Neural progenitor cell (in vitro differentiated cells): ENCODE data around the gene BICD1. TPM values are rescaled to one million over a fixed set of nuclear protein-coding genes. Genes with fewer than 3 reads are reported as not detected.

Experiments used
- DNase-seq: peaks from one replicate; pipeline ENCODE4 v3.0.0-alpha.2; 2016; ENCODE audit warnings: low spot score
- H2AFZ ChIP-seq: fragments of 200-600 bp; sonication (generic); replicated peaks from 2 replicates; pipeline ENCODE4 v1.6.1; 2016; ENCODE audit warnings: antibody characterized with exemption
- H3F3A ChIP-seq: fragments of 200-600 bp; sonication (generic); 2 replicates; pipeline ENCODE4 v1.6.1; 2016; ENCODE audit warnings: antibody characterized with exemption, low read depth
- H3K27ac ChIP-seq: fragments of 200-600 bp; sonication (generic); 2 replicates; pipeline ENCODE4 v1.5.1; 2016; ENCODE audit warnings: mild to moderate bottlenecking
- H3K27me3 ChIP-seq: fragments of 200-600 bp; sonication (generic); 2 replicates; pipeline ENCODE4 v1.6.1; 2016; ENCODE audit warnings: mild to moderate bottlenecking, moderate library complexity
- H3K36me3 ChIP-seq: fragments of 200-600 bp; sonication (generic); 2 replicates; pipeline ENCODE4 v1.5.1; 2016
- H3K4me1 ChIP-seq: fragments of 200-600 bp; sonication (generic); 2 replicates; pipeline ENCODE4 v1.6.1; 2016; ENCODE audit warnings: mixed run types
- H3K4me2 ChIP-seq: fragments of 200-600 bp; sonication (generic); 2 replicates; pipeline ENCODE4 v1.6.1; 2016
- H3K4me3 ChIP-seq: fragments of 200-600 bp; sonication (generic); 2 replicates; pipeline ENCODE4 v1.5.1; 2016
- H3K79me2 ChIP-seq: fragments of 200-600 bp; sonication (generic); 2 replicates; pipeline ENCODE4 v1.6.1; 2016; ENCODE audit warnings: low read depth
- H3K9ac ChIP-seq: fragments of 200-600 bp; sonication (generic); 2 replicates; pipeline ENCODE4 v1.6.1; 2016
- H3K9me3 ChIP-seq: fragments of 200-600 bp; sonication (generic); 2 replicates; pipeline ENCODE4 v1.5.1; 2016; ENCODE audit warnings: low read depth
- H4K20me1 ChIP-seq: fragments of 200-600 bp; sonication (generic); 2 replicates; pipeline ENCODE4 v1.6.1; 2016; ENCODE audit warnings: low read depth
- H3K27ac Mint-ChIP-seq: 3 replicates; pipeline ENCODE4 v1.8.0; 2021; ENCODE audit warnings: mixed read lengths
- H3K27me3 Mint-ChIP-seq: 2 replicates; pipeline ENCODE4 v1.8.0; 2022; ENCODE audit warnings: low read depth, mild to moderate bottlenecking, inconsistent platforms, moderate library complexity, mixed read lengths; ENCODE audit not compliant: insufficient read depth
- H3K36me3 Mint-ChIP-seq: 3 replicates; pipeline ENCODE4 v1.8.0; 2021; ENCODE audit warnings: mixed read lengths
- H3K4me1 Mint-ChIP-seq: 3 replicates; pipeline ENCODE4 v1.8.0; 2021; ENCODE audit warnings: mixed read lengths
- H3K4me3 Mint-ChIP-seq: 3 replicates; pipeline ENCODE4 v1.8.0; 2021; ENCODE audit warnings: mild to moderate bottlenecking, moderate library complexity, mixed read lengths
- H3K9me3 Mint-ChIP-seq: 3 replicates; pipeline ENCODE4 v1.8.0; 2020; ENCODE audit warnings: mixed read lengths
- EZH2 ChIP-seq: fragments of 200-600 bp; sonication (generic); IDR thresholded peaks from 2 replicates; pipeline ENCODE4 v1.6.1; 2017; ENCODE audit warnings: antibody characterized with exemption, mild to moderate bottlenecking, moderate library complexity
- EZH2phosphoT487 ChIP-seq: fragments of 200-600 bp; sonication (generic); IDR thresholded peaks from 2 replicates; pipeline ENCODE4 v1.6.1; 2017; ENCODE audit warnings: antibody characterized with exemption
- total RNA-seq: library from RNA; depleted of rRNA; stranded (reverse); fragments of >200 nt; gene quantifications from 2 replicates; pipeline ENCODE4 v1.2.3, GENCODE V29; 2015; ENCODE audit warnings: low replicate concordance
- TF ChIP-seq, protein P1 (sequence below): fragments of 200-600 bp; sonication (generic); IDR thresholded peaks from 2 replicates; pipeline ENCODE4 v1.5.1; 2017; ENCODE audit warnings: antibody characterized with exemption, mild to moderate bottlenecking

BICD1 gene
- total RNA-seq, 1 donor from 2014 or later = 23.6 TPM

DNA sequence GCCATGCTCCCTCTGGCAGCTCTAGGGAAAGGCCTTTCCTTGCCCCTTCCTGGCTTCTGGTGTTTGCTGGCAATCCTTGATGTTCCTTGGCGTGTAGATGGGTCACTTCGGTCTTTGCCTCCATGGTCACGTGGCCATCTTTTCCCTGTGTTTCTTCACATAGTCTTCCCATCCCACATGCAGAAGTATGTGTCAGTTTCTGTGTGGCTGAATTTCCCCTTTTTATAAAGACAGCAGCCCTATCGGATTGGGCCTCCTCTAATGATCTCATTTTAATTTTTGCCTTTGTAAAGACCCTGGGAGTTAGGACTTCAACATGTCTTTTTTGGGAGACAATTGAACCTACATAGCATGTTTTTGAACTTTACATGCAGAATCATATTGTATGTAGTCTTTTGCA, 185.5 kb downstream of the BICD1 start:
- H3K4me1 ChIP-seq = peaks cover 16% of the 10 kb centered on the region
- no peak for DNase-seq
- no peaks in the 10 kb centered on the region for H4K20me1 ChIP-seq
- no peaks in the 10 kb centered on the region for H3K36me3 ChIP-seq
- Mint-ChIP-seq H3K9me3 (peaks cover 3% of the 10 kb centered on the region), H3K36me3 (peaks cover 7% of the 10 kb centered on the region), H3K27ac (no peak overlapping the region), H3K4me3 (no peak overlapping the region), H3K27me3 (peaks cover 2% of the 10 kb centered on the region), H3K4me1 (no peaks in the 10 kb centered on the region)
- H3K79me2 ChIP-seq = peaks cover 36% of the 10 kb centered on the region
- H3K4me2 ChIP-seq = no peak overlapping the region
- H3K4me3 ChIP-seq = no peak overlapping the region
- no peaks in the 10 kb centered on the region for H3K9me3 ChIP-seq
- H2AFZ ChIP-seq = no peak overlapping the region
- no peaks in the 10 kb centered on the region for H3K27me3 ChIP-seq
- no peak overlapping the region for H3K9ac ChIP-seq
- no peak overlapping the region for H3K27ac ChIP-seq
- TF ChIP-seq EZH2phosphoT487 (no peak), EZH2 (no peak)
- H3F3A ChIP-seq = peaks cover 3% of the 10 kb centered on the region

- peaks cover 14% of the 10 kb centered on the region for H3K4me1 ChIP-seq
- no peak overlapping the region for H3K4me3 Mint-ChIP-seq
- H4K20me1 ChIP-seq = no peaks in the 10 kb centered on the region
- H3K27me3 Mint-ChIP-seq = peaks cover 2% of the 10 kb centered on the region
- no peak overlapping the region for H2AFZ ChIP-seq
- H3F3A ChIP-seq = peaks cover 3% of the 10 kb centered on the region
- peaks cover 18% of the 10 kb centered on the region for H3K79me2 ChIP-seq
- no peak overlapping the region for H3K27ac Mint-ChIP-seq
- H3K9ac ChIP-seq = no peak overlapping the region
- H3K9me3 Mint-ChIP-seq = peaks cover 2% of the 10 kb centered on the region
- no peak overlapping the region for H3K4me3 ChIP-seq
- peaks cover 7% of the 10 kb centered on the region for H3K36me3 Mint-ChIP-seq
- DNase-seq = no peak
- no peaks in the 10 kb centered on the region for H3K4me1 Mint-ChIP-seq
- H3K36me3 ChIP-seq = no peaks in the 10 kb centered on the region
- no peak for TF ChIP-seq EZH2phosphoT487
- TF ChIP-seq EZH2 = no peak
- TF ChIP-seq, protein P1, sequence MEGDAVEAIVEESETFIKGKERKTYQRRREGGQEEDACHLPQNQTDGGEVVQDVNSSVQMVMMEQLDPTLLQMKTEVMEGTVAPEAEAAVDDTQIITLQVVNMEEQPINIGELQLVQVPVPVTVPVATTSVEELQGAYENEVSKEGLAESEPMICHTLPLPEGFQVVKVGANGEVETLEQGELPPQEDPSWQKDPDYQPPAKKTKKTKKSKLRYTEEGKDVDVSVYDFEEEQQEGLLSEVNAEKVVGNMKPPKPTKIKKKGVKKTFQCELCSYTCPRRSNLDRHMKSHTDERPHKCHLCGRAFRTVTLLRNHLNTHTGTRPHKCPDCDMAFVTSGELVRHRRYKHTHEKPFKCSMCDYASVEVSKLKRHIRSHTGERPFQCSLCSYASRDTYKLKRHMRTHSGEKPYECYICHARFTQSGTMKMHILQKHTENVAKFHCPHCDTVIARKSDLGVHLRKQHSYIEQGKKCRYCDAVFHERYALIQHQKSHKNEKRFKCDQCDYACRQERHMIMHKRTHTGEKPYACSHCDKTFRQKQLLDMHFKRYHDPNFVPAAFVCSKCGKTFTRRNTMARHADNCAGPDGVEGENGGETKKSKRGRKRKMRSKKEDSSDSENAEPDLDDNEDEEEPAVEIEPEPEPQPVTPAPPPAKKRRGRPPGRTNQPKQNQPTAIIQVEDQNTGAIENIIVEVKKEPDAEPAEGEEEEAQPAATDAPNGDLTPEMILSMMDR = no peak
- no peak overlapping the region for H3K27ac ChIP-seq
- H3K4me2 ChIP-seq = no peak overlapping the region
- no peaks in the 10 kb centered on the region for H3K9me3 ChIP-seq
- no peaks in the 10 kb centered on the region for H3K27me3 ChIP-seq
These were observed 187.3 kb downstream of the BICD1 start for GRCh38 chr12:32293808-32294419.

- peaks cover 2% of the 10 kb centered on the region for H3K27me3 Mint-ChIP-seq
- Histone ChIP-seq H3K4me3 (no peak overlapping the region), H3K36me3 (no peaks in the 10 kb centered on the region), H3K9me3 (no peaks in the 10 kb centered on the region), H2AFZ (no peak overlapping the region), H4K20me1 (no peaks in the 10 kb centered on the region), H3K79me2 (peaks cover 6% of the 10 kb centered on the region), H3K27ac (no peak overlapping the region), H3F3A (peaks cover 4% of the 10 kb centered on the region), H3K9ac (no peak overlapping the region), H3K4me2 (no peak overlapping the region), H3K27me3 (no peaks in the 10 kb centered on the region), H3K4me1 (no peaks in the 10 kb centered on the region)
- TF ChIP-seq EZH2phosphoT487 = no peak
- TF ChIP-seq EZH2 = no peak
- no peak overlapping the region for H3K27ac Mint-ChIP-seq
- H3K4me1 Mint-ChIP-seq = peaks cover 3% of the 10 kb centered on the region
- H3K4me3 Mint-ChIP-seq = no peak overlapping the region
- H3K9me3 Mint-ChIP-seq = no peaks in the 10 kb centered on the region
- H3K36me3 Mint-ChIP-seq = peaks cover 9% of the 10 kb centered on the region
- DNase-seq = no peak
These were observed 189.9 kb downstream of the BICD1 start for GRCh38 chr12:32296567-32296966.

DNA sequence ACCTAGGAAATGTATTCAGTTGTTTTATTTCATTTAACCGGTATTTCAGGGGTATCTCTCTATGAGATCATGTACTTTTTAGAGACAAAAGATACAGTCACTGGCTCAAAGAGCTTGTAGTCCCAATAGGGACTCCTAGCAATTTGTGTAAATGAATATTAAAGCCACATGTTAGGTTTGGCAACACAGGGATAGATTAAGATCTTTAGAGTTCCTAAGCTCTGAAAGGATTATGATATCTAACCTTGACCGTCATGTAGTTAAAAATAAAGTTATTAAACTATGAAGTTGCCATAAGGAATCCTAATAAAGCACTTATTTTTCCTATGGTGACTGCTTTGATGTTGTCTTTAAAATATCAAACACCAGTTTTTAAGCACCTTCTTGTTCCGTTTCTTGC, 192.3 kb downstream of the BICD1 start:
- H3K4me1 ChIP-seq = no peaks in the 10 kb centered on the region
- no peak for DNase-seq
- H3K4me2 ChIP-seq = no peak overlapping the region
- H3K27ac Mint-ChIP-seq = no peak overlapping the region
- H3K9me3 ChIP-seq = no peaks in the 10 kb centered on the region
- peaks cover 5% of the 10 kb centered on the region for H3K36me3 Mint-ChIP-seq
- no peak overlapping the region for H3K27ac ChIP-seq
- peaks cover 2% of the 10 kb centered on the region for H3K27me3 Mint-ChIP-seq
- H3K36me3 ChIP-seq = no peaks in the 10 kb centered on the region
- H3K9me3 Mint-ChIP-seq = no peaks in the 10 kb centered on the region
- H2AFZ ChIP-seq = no peak overlapping the region
- no peak overlapping the region for H3K4me3 ChIP-seq
- H3K4me3 Mint-ChIP-seq = no peak overlapping the region
- no peaks in the 10 kb centered on the region for H3K79me2 ChIP-seq
- peaks cover 3% of the 10 kb centered on the region for H3K4me1 Mint-ChIP-seq
- no peaks in the 10 kb centered on the region for H3K27me3 ChIP-seq
- H4K20me1 ChIP-seq = no peaks in the 10 kb centered on the region
- no peak overlapping the region for H3K9ac ChIP-seq
- peaks cover 4% of the 10 kb centered on the region for H3F3A ChIP-seq
- no peak for TF ChIP-seq EZH2
- TF ChIP-seq, protein P1 = no peak
- TF ChIP-seq EZH2phosphoT487 = no peak
